HG02884 (cell line): ENCODE measurements around the gene DQX1.
"Not testable (repeated sequence)": the region's sequence is repeated elsewhere in the genome, so short reads cannot be mapped to it uniquely, and the experiment has no call there.

Source experiments
- ATAC-seq: cut with Tn5 transposase; IDR thresholded peaks from one replicate; pipeline ENCODE4 v1.9.1; 2021; ENCODE audit warnings: mild to moderate bottlenecking, moderate library complexity; ENCODE audit not compliant: unreplicated experiment

DQX1 gene

GRCh38 chr2:74497777-74498499, 28.1 kb downstream of the DQX1 start:
- ATAC-seq: no peak

- ATAC-seq: no peak
Measured at GRCh38 chr2:74496997-74497776, 28.8 kb downstream of the DQX1 start.

- ATAC-seq: no peak
Measured at GRCh38 chr2:74495440-74495839, 30.6 kb downstream of the DQX1 start.

- ATAC-seq: no peak
Measured at GRCh38 chr2:74493546-74493945, 32.5 kb downstream of the DQX1 start.

GRCh38 chr2:74491648-74492544, 34.1 kb downstream of the DQX1 start:
- no peak for ATAC-seq

- ATAC-seq: no peak
Measured at GRCh38 chr2:74489906-74490305, 36.1 kb downstream of the DQX1 start.

GRCh38 chr2:74488643-74489481, 37.2 kb downstream of the DQX1 start:
- no peak for ATAC-seq

GRCh38 chr2:74486141-74486540, 39.9 kb downstream of the DQX1 start:
- no peak for ATAC-seq

GRCh38 chr2:74483675-74484164, 42.3 kb downstream of the DQX1 start:
- not testable (repeated sequence) for ATAC-seq

- peak; percentile 82 for ATAC-seq
Measured at GRCh38 chr2:74482801-74483674, 43.0 kb downstream of the DQX1 start, which contains the start of the genes CCDC142 and TTC31. TSS of gene CCDC142 (minus strand) at chr2:74482998. CDS start at chr2:74482837, 161 bp downstream. TSS of gene TTC31 (plus strand) at chr2:74483081. CDS start at chr2:74483096, 15 bp downstream.

GRCh38 chr2:74481961-74482800, 43.9 kb downstream of the DQX1 start:
- ATAC-seq: peak; percentile 21

- ATAC-seq: no peak
Measured at GRCh38 chr2:74481431-74481830, 44.6 kb downstream of the DQX1 start.

GRCh38 chr2:74474899-74475298, 51.1 kb downstream of the DQX1 start:
- no peak for ATAC-seq

GRCh38 chr2:74474481-74474880, 51.5 kb downstream of the DQX1 start:
- ATAC-seq: no peak

GRCh38 chr2:74472945-74473258, 53.1 kb downstream of the DQX1 start:
- no peak for ATAC-seq

GRCh38 chr2:74472086-74472944, 53.7 kb downstream of the DQX1 start, which contains the start of gene MRPL53:
TSS of gene MRPL53 (minus strand) at chr2:74472680. CDS start at chr2:74472660, 20 bp downstream.
- ATAC-seq: peak; percentile 84
